Endothelial cell of umbilical vein (primary cell): ENCODE data around the gene CXCR3. TPM values are rescaled to one million over a fixed set of nuclear protein-coding genes. Genes with fewer than 3 reads are reported as not detected.

Experiments used
- BruUV-seq: library from RNA; stranded (reverse); fragments of 400-500 nt; replicated peaks from 2 replicates; lab custom pipeline; 2021; lab: Mats Ljungman, UMichigan
- CTCF ChIA-PET: fragments of 300-600, 350-600 bp; sonication (Branson Sonifier 250); formaldehyde crosslinking; loops from one replicate; lab custom pipeline; 2021; ENCODE audit warnings: antibody characterized with exemption, inconsistent platforms; lab: Charles Lee
- POLR2A ChIA-PET: fragments of 300-600, 350-600 bp; sonication (Branson Sonifier 250); formaldehyde crosslinking; loops from one replicate; lab custom pipeline; 2021; ENCODE audit warnings: antibody characterized with exemption, inconsistent platforms; lab: Charles Lee
- DNase-seq: peaks from one replicate; pipeline ENCODE4 v3.0.0-alpha.2; 2011; ENCODE audit warnings: low read depth, low spot score
- FAIRE-seq: peaks from 2 replicates; lab custom pipeline; 2011; peaks lifted over from hg19 to GRCh38; lab: Jason Lieb, UNC
- H2AFZ ChIP-seq: 2 replicates; pipeline ENCODE4 v1.6.0; 2012; ENCODE audit warnings: low read depth, low read length, control low read depth, inconsistent platforms
- H3K27ac ChIP-seq: 2 replicates; pipeline ENCODE4 v1.5.1; 2011; ENCODE audit warnings: low read depth, mild to moderate bottlenecking, control low read depth, low read length, moderate library complexity; ENCODE audit not compliant: insufficient read depth
- H3K27me3 ChIP-seq, 2 experiments: 2 replicates each; pipeline versions ENCODE4 v1.6.0 to v1.6.1; 2011; ENCODE audit warnings: low read length in 2 of 2, mixed read lengths in 1 of 2; ENCODE audit not compliant: control insufficient read depth in 2 of 2, insufficient read depth in 2 of 2
- H3K36me3 ChIP-seq, 2 experiments: 2 replicates in 1 of 2; 3 replicates in 1 of 2; pipeline ENCODE4 v1.5.1; 2011; ENCODE audit warnings: low read length in 2 of 2, mild to moderate bottlenecking in 1 of 2, moderate library complexity in 1 of 2; ENCODE audit not compliant: control insufficient read depth in 2 of 2, insufficient read depth in 2 of 2; ENCODE audit errors: extremely low read depth in 1 of 2
- H3K4me1 ChIP-seq: 3 replicates; pipeline ENCODE4 v1.5.1; 2011; ENCODE audit warnings: mild to moderate bottlenecking, low read length; ENCODE audit not compliant: control insufficient read depth, insufficient read depth; ENCODE audit errors: extremely low read depth
- H3K4me2 ChIP-seq: 2 replicates; pipeline ENCODE4 v1.6.1; 2011; ENCODE audit warnings: low read length, control low read depth, mixed read lengths; ENCODE audit not compliant: insufficient read depth
- H3K4me3 ChIP-seq, 3 experiments: fragments of 200-600 bp in 1 of 3; sonication (generic), shearing (Covaris generic) in 1 of 3; replicated peaks in 1 of 3; 2 replicates each; pipeline ENCODE4 v1.5.1; 2011 to 2016; ENCODE audit warnings: control low read depth in 3 of 3, low read length in 3 of 3, mild to moderate bottlenecking in 2 of 3, inconsistent platforms in 1 of 3, low read depth in 1 of 3, moderate library complexity in 1 of 3; ENCODE audit not compliant: insufficient read depth in 1 of 3
- H3K79me2 ChIP-seq: 2 replicates; pipeline ENCODE4 v1.6.0; 2012; ENCODE audit warnings: low read length, inconsistent platforms; ENCODE audit not compliant: control insufficient read depth, insufficient read depth
- H3K9ac ChIP-seq: replicated peaks from 2 replicates; pipeline ENCODE3; 2011; ENCODE audit warnings: low read length, control low read depth; ENCODE audit not compliant: insufficient read depth; ENCODE audit errors: extremely low read depth
- H3K9me1 ChIP-seq: replicated peaks from 3 replicates; pipeline ENCODE4 v1.6.0; 2011; ENCODE audit warnings: mild to moderate bottlenecking, low read length; ENCODE audit not compliant: control insufficient read depth, insufficient read depth; ENCODE audit errors: extremely low read depth
- H3K9me3 ChIP-seq: replicated peaks from 2 replicates; pipeline ENCODE4 v1.5.1; 2012; ENCODE audit warnings: low read length, inconsistent platforms; ENCODE audit not compliant: control insufficient read depth, insufficient read depth
- H4K20me1 ChIP-seq: replicated peaks from 2 replicates; pipeline ENCODE3; 2011; ENCODE audit warnings: mild to moderate bottlenecking, low read length; ENCODE audit not compliant: control insufficient read depth, insufficient read depth; ENCODE audit errors: extremely low read depth
- CTCF ChIP-seq, 2 donors: IDR thresholded peaks; 1 replicate in 1 of 2; 2 replicates in 1 of 2; pipeline ENCODE4 v1.5.1; 2011; ENCODE audit warnings: low read length in 2 of 2, mild to moderate bottlenecking in 2 of 2, moderate library complexity in 2 of 2, control low read depth in 1 of 2, inconsistent platforms in 1 of 2, low read depth in 1 of 2; ENCODE audit not compliant: insufficient read depth in 1 of 2; ENCODE audit errors: extremely low read depth in 1 of 2
- EZH2 ChIP-seq: IDR thresholded peaks from 2 replicates; pipeline ENCODE4 v1.6.1; 2012; ENCODE audit warnings: borderline replicate concordance, low read depth, mild to moderate bottlenecking, moderate library complexity, low read length, inconsistent platforms; ENCODE audit not compliant: severe bottlenecking
- FOS ChIP-seq: IDR thresholded peaks from 2 replicates; pipeline ENCODE4 v1.6.1; 2011; ENCODE audit warnings: mild to moderate bottlenecking, low read length, moderate library complexity, borderline replicate concordance; ENCODE audit not compliant: insufficient read depth
- GATA2 ChIP-seq: IDR thresholded peaks from 2 replicates; pipeline ENCODE4 v1.7.0; 2011; ENCODE audit warnings: low read depth, mild to moderate bottlenecking, moderate library complexity, mixed read lengths, low read length; ENCODE audit not compliant: insufficient read length, insufficient read depth
- JUN ChIP-seq: IDR thresholded peaks from 2 replicates; pipeline ENCODE4 v1.6.1; 2011; ENCODE audit warnings: borderline replicate concordance, low read depth; ENCODE audit not compliant: insufficient read length, insufficient read depth
- MAX ChIP-seq: IDR thresholded peaks from 2 replicates; pipeline ENCODE4 v1.6.1; 2011; ENCODE audit not compliant: insufficient read depth, insufficient read length
- MYC ChIP-seq: IDR thresholded peaks from one replicate; pipeline ENCODE4 v1.6.1; 2011; ENCODE audit warnings: mild to moderate bottlenecking, low read depth, low read length
- POLR2A ChIP-seq: IDR thresholded peaks from 2 replicates; pipeline ENCODE4 v1.6.1; 2012; ENCODE audit warnings: low read depth, mild to moderate bottlenecking, control low read depth, low read length
- POLR2AphosphoS5 ChIP-seq: IDR thresholded peaks from 2 replicates; pipeline ENCODE4 v1.6.1; 2012; ENCODE audit warnings: low read depth, mild to moderate bottlenecking, control low read depth, low read length, moderate library complexity; ENCODE audit not compliant: insufficient read depth
- dilution Hi-C: fragments of 300-500 bp; cut with MboI; formaldehyde crosslinking; loops from one replicate; pipeline ENCODE4 v1.15.0; 2019; ENCODE audit warnings: low sequenced_read_pairs; ENCODE audit not compliant: extremely low pct_ligation_motif_present
- intact Hi-C: fragments of 100-400 bp; cut with micrococcal nuclease; formaldehyde crosslinking; loops from one replicate; pipeline ENCODE4 v1.10.0; 2022
- polyA plus RNA-seq, 4 experiments: library from polyadenylated mRNA; depleted of rRNA in 3 of 4; stranded (reverse) in 3 of 4; unstranded in 1 of 4; fragments of >200 nt; gene quantifications; 2 replicates each; pipeline versions ENCODE4 v1.2.1 to v1.2.3, GENCODE V29; 2011 to 2012; ENCODE audit warnings: missing spikeins in 1 of 4
- total RNA-seq: library from RNA; stranded (reverse); gene quantifications from 2 replicates; pipeline ENCODE4 v1.2.3, GENCODE V29; 2021

CXCR3 gene
- total and polyA plus RNA-seq, 2 donors (not counting 3 experiments of a cell fraction or from before 2014, with no cell fraction given): not detected

- dilution Hi-C loops: no loop called here
- H3K27ac ChIP-seq: no peak overlapping the region
- TF ChIP-seq MAX: no peak
- no peak for TF ChIP-seq EZH2
- no peak for TF ChIP-seq POLR2AphosphoS5
- no peak for TF ChIP-seq JUN
- TF ChIP-seq POLR2A: no peak
- no peak for TF ChIP-seq GATA2
- no peak for TF ChIP-seq MYC
- TF ChIP-seq FOS: no peak
- TF ChIP-seq CTCF (IDR thresholded peaks at IDR 0.05; ENCODE audit: extremely low read depth in 1 of 2, insufficient read depth in 1 of 2, low read depth in 1 of 2, low read length in 2 of 2): no peak
- no peaks in the 10 kb centered on the region for H3K4me1 ChIP-seq
- BruUV-seq: no TSS peak
- no peaks in the 10 kb centered on the region for H3K9me3 ChIP-seq
- no peaks in the 10 kb centered on the region for H3K79me2 ChIP-seq
- no peaks in the 10 kb centered on the region for H3K36me3 ChIP-seq
- H4K20me1 ChIP-seq: no peaks in the 10 kb centered on the region
- H3K9me1 ChIP-seq: no peaks in the 10 kb centered on the region
- ChIA-PET CTCF (interaction anchor here (1.1 to 3.5 kb wide), 3 partner anchors 80 to 225 kb away, joined by 4 to 13 read pairs (median 4); no protein-coding TSS in a partner anchor), POLR2A (no interaction called here)
- H3K9ac ChIP-seq: no peak overlapping the region
- no peak overlapping the region for H3K4me3 ChIP-seq
- DNase-seq (no peak), FAIRE-seq (no peak)
- H3K4me2 ChIP-seq: no peak overlapping the region
- H3K27me3 ChIP-seq: peaks cover 0 to 1% of the 10 kb centered on the region in 2 experiments
- no peak overlapping the region for H2AFZ ChIP-seq
- intact Hi-C loops: loop anchor here (2.0 to 5.0 kb wide), 2 partner anchors 41 to 79 kb away; no protein-coding TSS in a partner anchor
These were observed 35.0 kb upstream of the CXCR3 start for GRCh38 chrX:71653344-71653743.
